GM12878 (cell line): Measurements from ENCODE around the gene SPPL3.

Experiments used
- ATF7 ChIP-seq: fragments of 450-650 bp; IDR thresholded peaks from 2 replicates; pipeline ENCODE4 v1.6.1; 2016; ENCODE audit warnings: low read depth, mild to moderate bottlenecking
- CHD2 ChIP-seq: IDR thresholded peaks from 2 replicates; pipeline ENCODE4 v1.6.1; 2011; ENCODE audit warnings: low read depth, low read length, improper control_type of control experiment, borderline replicate concordance
- CREM ChIP-seq: IDR thresholded peaks from 2 replicates; pipeline ENCODE4 v1.6.1; 2014; ENCODE audit warnings: antibody characterized with exemption, low read depth
- EP300 ChIP-seq, 2 experiments: fragments of 150-350 bp in 1 of 2; IDR thresholded peaks; 2 replicates each; pipeline ENCODE4 v1.6.1; 2011 to 2012; ENCODE audit warnings: low read depth in 2 of 2, low read length in 2 of 2, borderline replicate concordance in 1 of 2, improper control_type of control experiment in 1 of 2, inconsistent platforms in 1 of 2; ENCODE audit not compliant: control insufficient read depth in 1 of 2
- EZH2 ChIP-seq: IDR thresholded peaks from 2 replicates; pipeline ENCODE4 v1.6.1; 2012; ENCODE audit warnings: low read depth, mild to moderate bottlenecking, control low read depth, inconsistent platforms, low read length, borderline replicate concordance; ENCODE audit not compliant: control insufficient read depth
- POLR2A ChIP-seq: IDR thresholded peaks from 2 replicates; pipeline ENCODE4 v1.6.1; 2011; ENCODE audit warnings: low read depth, mild to moderate bottlenecking, low read length
- SMC3 ChIP-seq: IDR thresholded peaks from 2 replicates; pipeline ENCODE4 v1.6.1; 2011; ENCODE audit warnings: low read length, improper control_type of control experiment, borderline replicate concordance
- SRF ChIP-seq, 2 experiments: IDR thresholded peaks; 2 replicates each; pipeline ENCODE4 v1.6.1; 2011; ENCODE audit warnings: low read depth in 2 of 2, low read length in 2 of 2, mild to moderate bottlenecking in 1 of 2, moderate library complexity in 1 of 2
- TAF1 ChIP-seq: IDR thresholded peaks from 2 replicates; pipeline ENCODE4 v1.6.1; 2011; ENCODE audit warnings: mild to moderate bottlenecking, low read depth, low read length, borderline replicate concordance
- TCF7 ChIP-seq: IDR thresholded peaks from 2 replicates; pipeline ENCODE4 v1.6.1; 2014; ENCODE audit warnings: antibody characterized with exemption, borderline replicate concordance
- TF ChIP-seq, protein P1 (sequence below), 3 experiments: IDR thresholded peaks in 2 of 3; conservative IDR thresholded peaks in 1 of 3; 2 replicates each; pipeline ENCODE4 v1.5.1; 2011; ENCODE audit warnings: low read depth in 3 of 3, low read length in 3 of 3, mild to moderate bottlenecking in 3 of 3, control low read depth in 2 of 3, moderate library complexity in 2 of 3, inconsistent platforms in 1 of 3, mixed read lengths in 1 of 3; ENCODE audit not compliant: control insufficient read depth in 2 of 3, insufficient read depth in 1 of 3; ENCODE audit errors: extremely low read depth in 1 of 3
- TF ChIP-seq, protein P2 (sequence below): IDR thresholded peaks from 2 replicates; pipeline ENCODE4 v1.6.1; 2012; ENCODE audit warnings: mild to moderate bottlenecking, low read depth, low read length
- TF ChIP-seq, protein P3 (sequence below): fragments of 450-650 bp; IDR thresholded peaks from 2 replicates; pipeline ENCODE4 v1.6.1; 2017; ENCODE audit warnings: mild to moderate bottlenecking, moderate library complexity

DNA sequence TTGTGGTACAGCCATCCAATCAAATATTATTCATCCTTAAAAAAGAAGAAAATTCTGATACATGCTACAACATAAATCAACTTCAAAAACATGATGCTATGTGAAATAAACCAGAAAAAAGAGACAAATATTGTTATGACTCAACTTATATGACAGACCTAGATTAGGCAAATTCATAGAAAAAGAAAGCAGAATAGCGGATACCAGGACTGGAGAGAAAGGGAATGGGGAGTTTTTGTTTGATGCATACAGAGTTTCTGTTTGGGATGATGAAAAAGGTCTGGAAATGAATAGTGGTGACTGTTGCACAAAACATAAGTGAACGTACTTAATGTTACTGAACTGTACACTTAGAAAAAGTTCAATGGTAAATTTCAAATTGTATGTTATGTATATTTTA is 82.3 kb downstream of the SPPL3 start:
- TF ChIP-seq EP300 (IDR thresholded peaks at IDR 0.05; ENCODE audit: borderline replicate concordance in 1 of 2, control insufficient read depth in 1 of 2, low read depth in 2 of 2, low read length in 2 of 2) (peak in 1 of 2 experiments; percentile 30; a peak in 2 of 4 replicates), POLR2A (no peak), TCF7 (0 out of 2 replicates have a peak, but pooled peaks have one; percentile 16), SMC3 (no peak), SRF (IDR thresholded peaks at IDR 0.05; ENCODE audit: low read depth in 2 of 2, low read length in 2 of 2) (no peak), CHD2 (no peak), TAF1 (no peak), ATF7 (no peak), EZH2 (no peak), CREM (peak; percentile 54; the same call in 1 of the 2 replicates)
- TF ChIP-seq, protein P1, sequence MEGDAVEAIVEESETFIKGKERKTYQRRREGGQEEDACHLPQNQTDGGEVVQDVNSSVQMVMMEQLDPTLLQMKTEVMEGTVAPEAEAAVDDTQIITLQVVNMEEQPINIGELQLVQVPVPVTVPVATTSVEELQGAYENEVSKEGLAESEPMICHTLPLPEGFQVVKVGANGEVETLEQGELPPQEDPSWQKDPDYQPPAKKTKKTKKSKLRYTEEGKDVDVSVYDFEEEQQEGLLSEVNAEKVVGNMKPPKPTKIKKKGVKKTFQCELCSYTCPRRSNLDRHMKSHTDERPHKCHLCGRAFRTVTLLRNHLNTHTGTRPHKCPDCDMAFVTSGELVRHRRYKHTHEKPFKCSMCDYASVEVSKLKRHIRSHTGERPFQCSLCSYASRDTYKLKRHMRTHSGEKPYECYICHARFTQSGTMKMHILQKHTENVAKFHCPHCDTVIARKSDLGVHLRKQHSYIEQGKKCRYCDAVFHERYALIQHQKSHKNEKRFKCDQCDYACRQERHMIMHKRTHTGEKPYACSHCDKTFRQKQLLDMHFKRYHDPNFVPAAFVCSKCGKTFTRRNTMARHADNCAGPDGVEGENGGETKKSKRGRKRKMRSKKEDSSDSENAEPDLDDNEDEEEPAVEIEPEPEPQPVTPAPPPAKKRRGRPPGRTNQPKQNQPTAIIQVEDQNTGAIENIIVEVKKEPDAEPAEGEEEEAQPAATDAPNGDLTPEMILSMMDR (IDR thresholded peaks at IDR 0.05 in 2 of 3, conservative IDR thresholded peaks at IDR 0.05 in 1 of 3; ENCODE audit: control insufficient read depth in 2 of 3, extremely low read depth in 1 of 3, insufficient read depth in 1 of 3, low read depth in 3 of 3, low read length in 3 of 3): no peak
- TF ChIP-seq, protein P2, sequence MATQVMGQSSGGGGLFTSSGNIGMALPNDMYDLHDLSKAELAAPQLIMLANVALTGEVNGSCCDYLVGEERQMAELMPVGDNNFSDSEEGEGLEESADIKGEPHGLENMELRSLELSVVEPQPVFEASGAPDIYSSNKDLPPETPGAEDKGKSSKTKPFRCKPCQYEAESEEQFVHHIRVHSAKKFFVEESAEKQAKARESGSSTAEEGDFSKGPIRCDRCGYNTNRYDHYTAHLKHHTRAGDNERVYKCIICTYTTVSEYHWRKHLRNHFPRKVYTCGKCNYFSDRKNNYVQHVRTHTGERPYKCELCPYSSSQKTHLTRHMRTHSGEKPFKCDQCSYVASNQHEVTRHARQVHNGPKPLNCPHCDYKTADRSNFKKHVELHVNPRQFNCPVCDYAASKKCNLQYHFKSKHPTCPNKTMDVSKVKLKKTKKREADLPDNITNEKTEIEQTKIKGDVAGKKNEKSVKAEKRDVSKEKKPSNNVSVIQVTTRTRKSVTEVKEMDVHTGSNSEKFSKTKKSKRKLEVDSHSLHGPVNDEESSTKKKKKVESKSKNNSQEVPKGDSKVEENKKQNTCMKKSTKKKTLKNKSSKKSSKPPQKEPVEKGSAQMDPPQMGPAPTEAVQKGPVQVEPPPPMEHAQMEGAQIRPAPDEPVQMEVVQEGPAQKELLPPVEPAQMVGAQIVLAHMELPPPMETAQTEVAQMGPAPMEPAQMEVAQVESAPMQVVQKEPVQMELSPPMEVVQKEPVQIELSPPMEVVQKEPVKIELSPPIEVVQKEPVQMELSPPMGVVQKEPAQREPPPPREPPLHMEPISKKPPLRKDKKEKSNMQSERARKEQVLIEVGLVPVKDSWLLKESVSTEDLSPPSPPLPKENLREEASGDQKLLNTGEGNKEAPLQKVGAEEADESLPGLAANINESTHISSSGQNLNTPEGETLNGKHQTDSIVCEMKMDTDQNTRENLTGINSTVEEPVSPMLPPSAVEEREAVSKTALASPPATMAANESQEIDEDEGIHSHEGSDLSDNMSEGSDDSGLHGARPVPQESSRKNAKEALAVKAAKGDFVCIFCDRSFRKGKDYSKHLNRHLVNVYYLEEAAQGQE: no peak
- TF ChIP-seq, protein P3, sequence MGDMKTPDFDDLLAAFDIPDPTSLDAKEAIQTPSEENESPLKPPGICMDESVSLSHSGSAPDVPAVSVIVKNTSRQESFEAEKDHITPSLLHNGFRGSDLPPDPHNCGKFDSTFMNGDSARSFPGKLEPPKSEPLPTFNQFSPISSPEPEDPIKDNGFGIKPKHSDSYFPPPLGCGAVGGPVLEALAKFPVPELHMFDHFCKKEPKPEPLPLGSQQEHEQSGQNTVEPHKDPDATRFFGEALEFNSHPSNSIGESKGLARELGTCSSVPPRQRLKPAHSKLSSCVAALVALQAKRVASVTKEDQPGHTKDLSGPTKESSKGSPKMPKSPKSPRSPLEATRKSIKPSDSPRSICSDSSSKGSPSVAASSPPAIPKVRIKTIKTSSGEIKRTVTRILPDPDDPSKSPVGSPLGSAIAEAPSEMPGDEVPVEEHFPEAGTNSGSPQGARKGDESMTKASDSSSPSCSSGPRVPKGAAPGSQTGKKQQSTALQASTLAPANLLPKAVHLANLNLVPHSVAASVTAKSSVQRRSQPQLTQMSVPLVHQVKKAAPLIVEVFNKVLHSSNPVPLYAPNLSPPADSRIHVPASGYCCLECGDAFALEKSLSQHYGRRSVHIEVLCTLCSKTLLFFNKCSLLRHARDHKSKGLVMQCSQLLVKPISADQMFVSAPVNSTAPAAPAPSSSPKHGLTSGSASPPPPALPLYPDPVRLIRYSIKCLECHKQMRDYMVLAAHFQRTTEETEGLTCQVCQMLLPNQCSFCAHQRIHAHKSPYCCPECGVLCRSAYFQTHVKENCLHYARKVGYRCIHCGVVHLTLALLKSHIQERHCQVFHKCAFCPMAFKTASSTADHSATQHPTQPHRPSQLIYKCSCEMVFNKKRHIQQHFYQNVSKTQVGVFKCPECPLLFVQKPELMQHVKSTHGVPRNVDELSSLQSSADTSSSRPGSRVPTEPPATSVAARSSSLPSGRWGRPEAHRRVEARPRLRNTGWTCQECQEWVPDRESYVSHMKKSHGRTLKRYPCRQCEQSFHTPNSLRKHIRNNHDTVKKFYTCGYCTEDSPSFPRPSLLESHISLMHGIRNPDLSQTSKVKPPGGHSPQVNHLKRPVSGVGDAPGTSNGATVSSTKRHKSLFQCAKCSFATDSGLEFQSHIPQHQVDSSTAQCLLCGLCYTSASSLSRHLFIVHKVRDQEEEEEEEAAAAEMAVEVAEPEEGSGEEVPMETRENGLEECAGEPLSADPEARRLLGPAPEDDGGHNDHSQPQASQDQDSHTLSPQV: no peak
